Measurements from ENCODE around the gene GRM8.

Gene GRM8

GRCh38 chr7:126637538-126637937 lies 615.2 kb downstream of the GRM8 start:
- no peak for TF ChIP-seq CTCF (IDR thresholded peaks at IDR 0.05; ENCODE audit: low read depth, low read length)
- no peak for DNase-seq (ENCODE audit: extremely low read depth, low read depth)

DNA sequence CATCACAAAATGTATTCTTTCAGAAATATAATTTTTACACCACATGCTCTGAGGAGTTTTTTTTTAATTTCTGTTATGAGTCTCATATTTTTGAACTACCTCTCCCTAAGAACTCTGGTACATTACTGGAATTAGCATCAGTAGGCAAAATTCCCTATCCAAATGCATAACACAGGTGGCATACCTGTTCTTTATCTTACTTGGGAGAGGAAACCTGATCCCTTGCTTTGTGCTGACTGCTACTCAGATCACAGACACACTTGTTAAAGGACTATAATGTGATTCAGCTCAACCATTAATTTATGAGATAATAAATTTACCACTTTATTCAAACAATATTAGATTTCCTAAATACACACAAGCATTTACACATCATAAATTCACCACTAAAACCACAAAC lies 617.2 kb downstream of the GRM8 start:
- TF ChIP-seq CTCF (IDR thresholded peaks at IDR 0.05; ENCODE audit: low read depth, low read length): no peak

GRCh38 chr7:126608339-126608776 lies 644.4 kb downstream of the GRM8 start:
- no peak for TF ChIP-seq CTCF (IDR thresholded peaks at IDR 0.05; ENCODE audit: low read depth, low read length)

More for the DNA sequence above, 617.2 kb downstream of the GRM8 start:
- DNase-seq (ENCODE audit: extremely low read depth, low read depth): no peak

GRCh38 chr7:126606331-126606730 lies 646.4 kb downstream of the GRM8 start:
- TF ChIP-seq CTCF (IDR thresholded peaks at IDR 0.05; ENCODE audit: low read depth, low read length): no peak
- no peak for DNase-seq (ENCODE audit: extremely low read depth, low read depth)

More at GRCh38 chr7:126608339-126608776, 644.4 kb downstream of the GRM8 start:
- no peak for DNase-seq (ENCODE audit: extremely low read depth, low read depth)

DNA sequence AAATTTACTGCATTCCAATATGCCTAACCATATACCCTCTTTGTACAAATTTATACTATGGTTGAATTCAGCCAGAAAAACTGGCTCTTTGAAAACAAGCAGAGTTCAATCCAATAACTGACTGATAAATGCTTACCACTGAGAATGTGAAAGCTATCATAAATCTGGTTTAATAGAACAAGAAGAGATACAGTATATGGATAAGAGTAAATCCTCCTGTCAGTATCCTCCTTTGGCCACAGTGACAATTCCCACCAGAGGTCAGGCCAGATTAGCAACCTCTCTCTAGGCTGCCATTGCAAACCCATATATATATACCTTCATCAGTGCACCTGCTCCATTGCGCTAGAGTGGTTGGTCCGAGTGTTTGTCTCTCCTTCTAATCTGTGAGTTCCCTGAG lies 647.2 kb downstream of the GRM8 start:
- DNase-seq (ENCODE audit: extremely low read depth, low read depth): no peak
- no peak for TF ChIP-seq CTCF (IDR thresholded peaks at IDR 0.05; ENCODE audit: low read depth, low read length)

GRCh38 chr7:126605056-126605455 lies 647.7 kb downstream of the GRM8 start:
- no peak for TF ChIP-seq CTCF (IDR thresholded peaks at IDR 0.05; ENCODE audit: low read depth, low read length)
- no peak for DNase-seq (ENCODE audit: extremely low read depth, low read depth)

DNA sequence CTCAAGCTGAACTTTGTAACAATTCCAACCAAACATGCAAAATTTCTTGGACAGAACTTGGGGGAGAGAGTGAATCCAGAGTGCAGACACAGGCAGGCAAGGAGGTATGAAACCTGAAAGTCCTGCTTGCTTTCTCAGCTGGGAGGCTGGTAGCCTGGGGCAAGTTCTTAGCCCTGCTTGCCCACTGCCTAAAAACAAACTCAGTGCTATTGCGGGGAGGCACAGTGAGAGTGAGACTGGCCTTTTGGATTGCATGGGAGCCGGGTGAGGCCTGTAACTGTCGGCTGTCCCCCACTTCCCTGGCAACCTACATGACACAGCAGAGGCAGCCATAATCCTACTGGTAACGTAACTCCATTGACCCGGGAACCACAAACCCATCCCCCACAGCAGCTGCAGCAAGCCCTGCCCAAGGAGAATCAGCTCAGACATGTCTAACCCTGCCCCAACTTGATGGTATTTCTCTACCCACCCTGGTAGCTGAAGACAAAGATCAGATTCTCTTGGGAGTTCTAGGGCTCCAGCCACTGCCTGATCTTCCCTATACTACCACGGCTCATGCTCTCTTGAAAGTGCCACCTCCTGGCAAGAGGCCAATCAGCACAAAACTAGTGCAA lies 663.6 kb downstream of the GRM8 start:
- DNase-seq (ENCODE audit: extremely low read depth, low read depth): no peak
- no peak for TF ChIP-seq CTCF (IDR thresholded peaks at IDR 0.05; ENCODE audit: low read depth, low read length)
